HEK293 (cell line): ENCODE results near the gene ROM1.

ENCODE experiments used
- GFI1B ChIP-seq: fragments of 450-650 bp; formaldehyde crosslinking; IDR thresholded peaks from 2 replicates; pipeline ENCODE4 v1.5.1; 2016; ENCODE audit warnings: missing biosample characterization, missing genetic modification characterization
- GLI4 ChIP-seq: fragments of 450-650 bp; formaldehyde crosslinking; IDR thresholded peaks from 2 replicates; pipeline ENCODE4 v1.5.1; 2016; ENCODE audit warnings: missing biosample characterization, missing genetic modification characterization
- GLIS1 ChIP-seq: fragments of 450-650 bp; formaldehyde crosslinking; IDR thresholded peaks from 2 replicates; pipeline ENCODE4 v1.5.1; 2016; ENCODE audit warnings: missing biosample characterization, missing genetic modification characterization
- HOXC10 ChIP-seq: sonication (generic); formaldehyde crosslinking; IDR thresholded peaks from 2 replicates; pipeline ENCODE4 v1.8.1; 2023; ENCODE audit warnings: mild to moderate bottlenecking, missing genetic modification reagents
- KLF17 ChIP-seq: fragments of 450-650 bp; formaldehyde crosslinking; IDR thresholded peaks from 2 replicates; pipeline ENCODE4 v1.5.1; 2016; ENCODE audit warnings: missing biosample characterization, missing genetic modification characterization
- PRDM4 ChIP-seq: fragments of 450-650 bp; formaldehyde crosslinking; IDR thresholded peaks from 2 replicates; pipeline ENCODE4 v1.5.1; 2017; ENCODE audit warnings: missing biosample characterization, missing genetic modification characterization
- SALL2 ChIP-seq: fragments of 450-650 bp; formaldehyde crosslinking; IDR thresholded peaks from 2 replicates; pipeline ENCODE4 v1.5.0; 2017; ENCODE audit warnings: missing biosample characterization, mild to moderate bottlenecking, missing genetic modification characterization, borderline replicate concordance
- TRIM28 ChIP-seq: IDR thresholded peaks from 2 replicates; pipeline ENCODE4 v1.6.1; 2011; ENCODE audit warnings: low read length, control low read depth, borderline replicate concordance
- WT1 ChIP-seq: fragments of 450-650 bp; formaldehyde crosslinking; IDR thresholded peaks from 2 replicates; pipeline ENCODE4 v1.5.1; 2016; ENCODE audit warnings: missing biosample characterization, missing genetic modification characterization
- YY2 ChIP-seq: fragments of 450-650 bp; formaldehyde crosslinking; IDR thresholded peaks from 2 replicates; pipeline ENCODE4 v1.5.1; 2016; ENCODE audit warnings: missing biosample characterization, missing genetic modification characterization
- ZBTB20 ChIP-seq: fragments of 450-650 bp; formaldehyde crosslinking; IDR thresholded peaks from 2 replicates; pipeline ENCODE4 v1.5.1; 2016; ENCODE audit warnings: missing biosample characterization, missing genetic modification characterization
- ZBTB48 ChIP-seq: fragments of 450-650 bp; formaldehyde crosslinking; IDR thresholded peaks from 2 replicates; pipeline ENCODE4 v1.5.1; 2016; ENCODE audit warnings: missing biosample characterization, missing genetic modification characterization
- ZFP69B ChIP-seq: fragments of 450-650 bp; formaldehyde crosslinking; IDR thresholded peaks from 2 replicates; pipeline ENCODE4 v1.5.1; 2016; ENCODE audit warnings: missing biosample characterization, missing genetic modification characterization
- ZNF174 ChIP-seq: fragments of 450-650 bp; formaldehyde crosslinking; IDR thresholded peaks from 2 replicates; pipeline ENCODE4 v1.5.0; 2017; ENCODE audit warnings: missing biosample characterization, mild to moderate bottlenecking, missing genetic modification characterization
- ZNF184 ChIP-seq: fragments of 450-650 bp; IDR thresholded peaks from 2 replicates; pipeline ENCODE4 v1.5.1; 2018; ENCODE audit warnings: missing biosample characterization, mild to moderate bottlenecking, missing genetic modification characterization
- ZNF24 ChIP-seq: fragments of 450-650 bp; formaldehyde crosslinking; IDR thresholded peaks from 2 replicates; pipeline ENCODE4 v1.5.1; 2016; ENCODE audit warnings: missing biosample characterization, missing genetic modification characterization
- ZNF280C ChIP-seq: fragments of 450-650 bp; formaldehyde crosslinking; IDR thresholded peaks from 2 replicates; pipeline ENCODE4 v1.5.1; 2016; ENCODE audit warnings: missing biosample characterization, missing genetic modification characterization
- ZNF394 ChIP-seq: fragments of 450-650 bp; formaldehyde crosslinking; IDR thresholded peaks from 2 replicates; pipeline ENCODE4 v1.5.1; 2016; ENCODE audit warnings: missing biosample characterization, missing genetic modification characterization, mild to moderate bottlenecking, moderate library complexity, borderline replicate concordance
- ZNF433 ChIP-seq: fragments of 450-650 bp; formaldehyde crosslinking; IDR thresholded peaks from 2 replicates; pipeline ENCODE4 v1.5.1; 2016; ENCODE audit warnings: missing biosample characterization, missing genetic modification characterization, low read depth
- ZNF449 ChIP-seq: fragments of 450-650 bp; formaldehyde crosslinking; IDR thresholded peaks from 2 replicates; pipeline ENCODE4 v1.5.1; 2017; ENCODE audit warnings: missing biosample characterization, mild to moderate bottlenecking, missing genetic modification characterization, moderate library complexity
- ZNF473 ChIP-seq: fragments of 450-650 bp; formaldehyde crosslinking; IDR thresholded peaks from 2 replicates; pipeline ENCODE4 v1.5.1; 2017; ENCODE audit warnings: missing biosample characterization, missing genetic modification characterization
- ZNF48 ChIP-seq: fragments of 450-650 bp; formaldehyde crosslinking; IDR thresholded peaks from 2 replicates; pipeline ENCODE4 v1.5.1; 2016; ENCODE audit warnings: missing biosample characterization, missing genetic modification characterization
- ZNF549 ChIP-seq: fragments of 450-650 bp; IDR thresholded peaks from 2 replicates; pipeline ENCODE4 v1.5.1; 2018; ENCODE audit warnings: missing biosample characterization, missing genetic modification characterization, mild to moderate bottlenecking, inconsistent platforms, moderate library complexity
- ZNF596 ChIP-seq: fragments of 450-650 bp; IDR thresholded peaks from 2 replicates; pipeline ENCODE4 v1.5.0; 2018; ENCODE audit warnings: missing biosample characterization, mild to moderate bottlenecking, missing genetic modification characterization, moderate library complexity
- ZNF600 ChIP-seq: fragments of 450-650 bp; formaldehyde crosslinking; IDR thresholded peaks from 2 replicates; pipeline ENCODE4 v1.5.1; 2016; ENCODE audit warnings: missing biosample characterization, missing genetic modification characterization
- ZNF645 ChIP-seq: fragments of 450-650 bp; formaldehyde crosslinking; IDR thresholded peaks from 2 replicates; pipeline ENCODE4; 2016; ENCODE audit warnings: missing biosample characterization, missing genetic modification characterization
- ZNF792 ChIP-seq: fragments of 450-650 bp; formaldehyde crosslinking; IDR thresholded peaks from 2 replicates; pipeline ENCODE4 v1.5.1; 2016; ENCODE audit warnings: missing biosample characterization, missing genetic modification characterization
- ZNF837 ChIP-seq: fragments of 450-650 bp; formaldehyde crosslinking; IDR thresholded peaks from 2 replicates; pipeline ENCODE4 v1.5.1; 2016; ENCODE audit warnings: missing biosample characterization, missing genetic modification characterization
- TF ChIP-seq, protein P1 (sequence below): fragments of 450-650 bp; formaldehyde crosslinking; IDR thresholded peaks from 2 replicates; pipeline ENCODE4 v1.5.1; 2016; ENCODE audit warnings: missing biosample characterization, missing genetic modification characterization

ROM1 gene

GRCh38 chr11:62573592-62574362, 39.3 kb upstream of the ROM1 start, which contains the start of gene EEF1G (continued):
- TF ChIP-seq ZNF280C (tag by site-specific recombination) = no peak
- peak; percentile 58 for TF ChIP-seq GLIS1 (tag by site-specific recombination)
- TF ChIP-seq GLI4 (tag by site-specific recombination) = 0 out of 2 replicates have a peak, but pooled peaks have one; percentile 32
- no peak for TF ChIP-seq ZNF549 (tag by site-specific recombination)
- TF ChIP-seq GFI1B (tag by site-specific recombination) = no peak
- TF ChIP-seq ZBTB48 (tag by site-specific recombination) = no peak; the same call in 1 of the 2 replicates
- TF ChIP-seq ZNF184 (tag by site-specific recombination) = peak; percentile 26; the same call in 1 of the 2 replicates
- no peak for TF ChIP-seq ZNF837 (tag by site-specific recombination)
- TF ChIP-seq YY2 = peak; percentile 84
- peak; percentile 32; the same call in 1 of the 2 replicates for TF ChIP-seq KLF17
- no peak for TF ChIP-seq ZNF473 (tag by site-specific recombination)
- no peak for TF ChIP-seq ZNF596 (tag by site-specific recombination)
- no peak for TF ChIP-seq PRDM4 (tag by site-specific recombination)
- 0 out of 2 replicates have a peak, but pooled peaks have one; percentile 17 for TF ChIP-seq ZNF24 (tag by site-specific recombination)
- no peak for TF ChIP-seq TRIM28
- 0 out of 2 replicates have a peak, but pooled peaks have one; percentile 42 for TF ChIP-seq ZNF792 (tag by site-specific recombination)
- TF ChIP-seq ZNF174 (tag by site-specific recombination) = no peak
- TF ChIP-seq SALL2 (tag by site-specific recombination) = no peak
- TF ChIP-seq HOXC10 = no peak
- no peak for TF ChIP-seq ZNF600 (tag by site-specific recombination)
- 0 out of 2 replicates have a peak, but pooled peaks have one; percentile 37 for TF ChIP-seq ZFP69B (tag by site-specific recombination)
- TF ChIP-seq, protein P1, sequence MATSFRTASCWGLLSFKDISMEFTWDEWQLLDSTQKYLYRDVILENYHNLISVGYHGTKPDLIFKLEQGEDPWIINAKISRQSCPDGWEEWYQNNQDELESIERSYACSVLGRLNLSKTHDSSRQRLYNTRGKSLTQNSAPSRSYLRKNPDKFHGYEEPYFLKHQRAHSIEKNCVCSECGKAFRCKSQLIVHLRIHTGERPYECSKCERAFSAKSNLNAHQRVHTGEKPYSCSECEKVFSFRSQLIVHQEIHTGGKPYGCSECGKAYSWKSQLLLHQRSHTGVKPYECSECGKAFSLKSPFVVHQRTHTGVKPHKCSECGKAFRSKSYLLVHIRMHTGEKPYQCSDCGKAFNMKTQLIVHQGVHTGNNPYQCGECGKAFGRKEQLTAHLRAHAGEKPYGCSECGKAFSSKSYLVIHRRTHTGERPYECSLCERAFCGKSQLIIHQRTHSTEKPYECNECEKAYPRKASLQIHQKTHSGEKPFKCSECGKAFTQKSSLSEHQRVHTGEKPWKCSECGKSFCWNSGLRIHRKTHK (tag by site-specific recombination) = no peak
- no peak for TF ChIP-seq ZNF48 (tag by site-specific recombination)
- TF ChIP-seq ZNF449 (tag by site-specific recombination) = no peak
- TF ChIP-seq ZNF645 = no peak
- TF ChIP-seq ZBTB20 (tag by site-specific recombination) = no peak
- no peak; the same call in 1 of the 2 replicates for TF ChIP-seq ZNF394
- no peak for TF ChIP-seq ZNF433
- 0 out of 2 replicates have a peak, but pooled peaks have one; percentile 20 for TF ChIP-seq WT1 (tag by site-specific recombination)
